Activated naive CD8-positive, alpha-beta T cell treated with anti-CD3 and anti-CD28 coated beads, Interleukin-2, amount 50 U/mL, for 24 hours (primary cell): Measurements from ENCODE around the gene PTPRN2.

Source experiments
- ATAC-seq: fragments of 150-1000 bp; cut with Tn5 transposase; one replicate; pipeline ENCODE4 v1.10.0; 2021
- DNase-seq: peaks from one replicate; pipeline ENCODE4 v3.0.0; 2021
- H3K27ac Mint-ChIP-seq: one replicate; pipeline ENCODE4 v1.8.0; 2021; ENCODE audit warnings: mild to moderate bottlenecking, mixed read lengths
- H3K27me3 Mint-ChIP-seq: one replicate; pipeline ENCODE4 v1.8.0; 2021; ENCODE audit warnings: mixed read lengths
- H3K36me3 Mint-ChIP-seq: one replicate; pipeline ENCODE4 v1.8.0; 2021; ENCODE audit warnings: low read depth, mixed read lengths
- H3K4me1 Mint-ChIP-seq: one replicate; pipeline ENCODE4 v1.8.0; 2021; ENCODE audit warnings: mixed read lengths
- H3K4me3 Mint-ChIP-seq: one replicate; pipeline ENCODE4 v1.8.0; 2021; ENCODE audit warnings: mild to moderate bottlenecking, moderate library complexity, mixed read lengths
- H3K9me3 Mint-ChIP-seq: one replicate; pipeline ENCODE4 v1.8.0; 2021; ENCODE audit warnings: mixed read lengths

PTPRN2 gene

GRCh38 chr7:157831143-157831905 is 756.3 kb downstream of the PTPRN2 start:
- H3K4me1 Mint-ChIP-seq: peaks cover 13% of the 10 kb centered on the region
- ATAC-seq (no peak), DNase-seq (no peak)
- no peaks in the 10 kb centered on the region for H3K9me3 Mint-ChIP-seq
- H3K27ac Mint-ChIP-seq: no peak overlapping the region
- H3K36me3 Mint-ChIP-seq: no peaks in the 10 kb centered on the region
- H3K27me3 Mint-ChIP-seq: no peaks in the 10 kb centered on the region
- no peak overlapping the region for H3K4me3 Mint-ChIP-seq

- no peak for ATAC-seq
- Mint-ChIP-seq H3K4me3 (no peak overlapping the region), H3K27ac (no peak overlapping the region), H3K27me3 (no peaks in the 10 kb centered on the region), H3K9me3 (no peaks in the 10 kb centered on the region), H3K36me3 (no peaks in the 10 kb centered on the region), H3K4me1 (peaks cover 19% of the 10 kb centered on the region)
- DNase-seq: no peak
Observed at GRCh38 chr7:157830331-157830730, 757.3 kb downstream of the PTPRN2 start.

GRCh38 chr7:157829491-157829890 is 758.1 kb downstream of the PTPRN2 start:
- H3K36me3 Mint-ChIP-seq: no peaks in the 10 kb centered on the region
- peaks cover 24% of the 10 kb centered on the region for H3K4me1 Mint-ChIP-seq
- H3K4me3 Mint-ChIP-seq: no peak overlapping the region
- no peaks in the 10 kb centered on the region for H3K27me3 Mint-ChIP-seq
- no peak overlapping the region for H3K27ac Mint-ChIP-seq
- H3K9me3 Mint-ChIP-seq: no peaks in the 10 kb centered on the region
- DNase-seq: no peak
- no peak for ATAC-seq

GRCh38 chr7:157828881-157829280 is 758.7 kb downstream of the PTPRN2 start:
- ATAC-seq: no peak
- Mint-ChIP-seq H3K4me1 (peaks cover 24% of the 10 kb centered on the region), H3K27me3 (no peaks in the 10 kb centered on the region)

GRCh38 chr7:157828190-157828589 is 759.4 kb downstream of the PTPRN2 start:
- H3K27me3 Mint-ChIP-seq: no peaks in the 10 kb centered on the region
- H3K27ac Mint-ChIP-seq: no peak overlapping the region
- ATAC-seq (no peak), DNase-seq (no peak)
- H3K4me1 Mint-ChIP-seq: peaks cover 24% of the 10 kb centered on the region
- no peaks in the 10 kb centered on the region for H3K36me3 Mint-ChIP-seq
- H3K4me3 Mint-ChIP-seq: no peak overlapping the region
- H3K9me3 Mint-ChIP-seq: no peaks in the 10 kb centered on the region

More at GRCh38 chr7:157828881-157829280, 758.7 kb downstream of the PTPRN2 start:
- Mint-ChIP-seq H3K4me3 (no peak overlapping the region), H3K27ac (no peak overlapping the region), H3K9me3 (no peaks in the 10 kb centered on the region), H3K36me3 (no peaks in the 10 kb centered on the region)
- DNase-seq: no peak

GRCh38 chr7:157827863-157828160 is 759.8 kb downstream of the PTPRN2 start:
- Mint-ChIP-seq H3K9me3 (no peaks in the 10 kb centered on the region), H3K27me3 (no peaks in the 10 kb centered on the region), H3K4me3 (no peak overlapping the region), H3K36me3 (no peaks in the 10 kb centered on the region), H3K27ac (no peak overlapping the region), H3K4me1 (peaks cover 24% of the 10 kb centered on the region)
- DNase-seq (no peak), ATAC-seq (no peak)

GRCh38 chr7:157827045-157827862 is 760.4 kb downstream of the PTPRN2 start:
- Mint-ChIP-seq H3K36me3 (no peaks in the 10 kb centered on the region), H3K9me3 (no peaks in the 10 kb centered on the region), H3K27me3 (no peaks in the 10 kb centered on the region), H3K4me3 (no peak overlapping the region), H3K4me1 (peaks cover 24% of the 10 kb centered on the region), H3K27ac (no peak overlapping the region)
- ATAC-seq (peak; percentile 29), DNase-seq (peak; percentile 10)

GRCh38 chr7:157826566-157826965 is 761.1 kb downstream of the PTPRN2 start:
- no peak overlapping the region for H3K27ac Mint-ChIP-seq
- H3K36me3 Mint-ChIP-seq: no peaks in the 10 kb centered on the region
- H3K4me3 Mint-ChIP-seq: no peak overlapping the region
- ATAC-seq (no peak), DNase-seq (no peak)
- no peaks in the 10 kb centered on the region for H3K9me3 Mint-ChIP-seq
- no peaks in the 10 kb centered on the region for H3K27me3 Mint-ChIP-seq
- peaks cover 24% of the 10 kb centered on the region for H3K4me1 Mint-ChIP-seq

- H3K27ac Mint-ChIP-seq: no peak overlapping the region
- no peaks in the 10 kb centered on the region for H3K9me3 Mint-ChIP-seq
- no peaks in the 10 kb centered on the region for H3K36me3 Mint-ChIP-seq
- ATAC-seq (peak; percentile 56), DNase-seq (no peak)
- H3K27me3 Mint-ChIP-seq: no peaks in the 10 kb centered on the region
- H3K4me1 Mint-ChIP-seq: peaks cover 24% of the 10 kb centered on the region
- H3K4me3 Mint-ChIP-seq: no peak overlapping the region
Observed at GRCh38 chr7:157825325-157825724, 762.3 kb downstream of the PTPRN2 start.

- no peak for DNase-seq
- peaks cover 24% of the 10 kb centered on the region for H3K4me1 Mint-ChIP-seq
- no peak overlapping the region for H3K27ac Mint-ChIP-seq
- H3K4me3 Mint-ChIP-seq: no peak overlapping the region
- no peaks in the 10 kb centered on the region for H3K9me3 Mint-ChIP-seq
- no peak for ATAC-seq
- H3K27me3 Mint-ChIP-seq: no peaks in the 10 kb centered on the region
- H3K36me3 Mint-ChIP-seq: no peaks in the 10 kb centered on the region
Observed at GRCh38 chr7:157824819-157825121, 762.9 kb downstream of the PTPRN2 start.

GRCh38 chr7:157824011-157824818 is 763.4 kb downstream of the PTPRN2 start:
- Mint-ChIP-seq H3K9me3 (no peaks in the 10 kb centered on the region), H3K27me3 (no peaks in the 10 kb centered on the region), H3K27ac (no peak overlapping the region), H3K4me3 (no peak overlapping the region), H3K4me1 (peaks cover 24% of the 10 kb centered on the region), H3K36me3 (no peaks in the 10 kb centered on the region)
- no peak for DNase-seq
- no peak for ATAC-seq

GRCh38 chr7:157822688-157823031 is 765.0 kb downstream of the PTPRN2 start:
- H3K27ac Mint-ChIP-seq: no peak overlapping the region
- no peak for ATAC-seq
- no peaks in the 10 kb centered on the region for H3K9me3 Mint-ChIP-seq
- DNase-seq: no peak
- H3K27me3 Mint-ChIP-seq: peaks cover 3% of the 10 kb centered on the region
- H3K36me3 Mint-ChIP-seq: no peaks in the 10 kb centered on the region
- H3K4me3 Mint-ChIP-seq: no peak overlapping the region
- peaks cover 19% of the 10 kb centered on the region for H3K4me1 Mint-ChIP-seq

- DNase-seq: no peak
- no peak overlapping the region for H3K4me3 Mint-ChIP-seq
- H3K4me1 Mint-ChIP-seq: peaks cover 14% of the 10 kb centered on the region
- no peaks in the 10 kb centered on the region for H3K9me3 Mint-ChIP-seq
- peaks cover 3% of the 10 kb centered on the region for H3K27me3 Mint-ChIP-seq
- no peak overlapping the region for H3K27ac Mint-ChIP-seq
- ATAC-seq: no peak
- H3K36me3 Mint-ChIP-seq: no peaks in the 10 kb centered on the region
Observed at GRCh38 chr7:157821959-157822687, 765.5 kb downstream of the PTPRN2 start.

GRCh38 chr7:157820796-157821195 is 766.8 kb downstream of the PTPRN2 start:
- no peak overlapping the region for H3K4me3 Mint-ChIP-seq
- no peak for ATAC-seq

More at GRCh38 chr7:157820796-157821195, 766.8 kb downstream of the PTPRN2 start:
- Mint-ChIP-seq H3K27ac (no peak overlapping the region), H3K9me3 (no peaks in the 10 kb centered on the region), H3K4me1 (peaks cover 9% of the 10 kb centered on the region), H3K36me3 (no peaks in the 10 kb centered on the region), H3K27me3 (peaks cover 3% of the 10 kb centered on the region)
- DNase-seq: no peak
